ENCODE data around the gene KCNMA1.
A peak's percentile ranks its signal among the peaks of the same experiment; 100 is the strongest.

Gene KCNMA1

GRCh38 chr10:76945166-76945565, 692.4 kb downstream of the KCNMA1 start:
- DNase-seq, result no peak

DNA sequence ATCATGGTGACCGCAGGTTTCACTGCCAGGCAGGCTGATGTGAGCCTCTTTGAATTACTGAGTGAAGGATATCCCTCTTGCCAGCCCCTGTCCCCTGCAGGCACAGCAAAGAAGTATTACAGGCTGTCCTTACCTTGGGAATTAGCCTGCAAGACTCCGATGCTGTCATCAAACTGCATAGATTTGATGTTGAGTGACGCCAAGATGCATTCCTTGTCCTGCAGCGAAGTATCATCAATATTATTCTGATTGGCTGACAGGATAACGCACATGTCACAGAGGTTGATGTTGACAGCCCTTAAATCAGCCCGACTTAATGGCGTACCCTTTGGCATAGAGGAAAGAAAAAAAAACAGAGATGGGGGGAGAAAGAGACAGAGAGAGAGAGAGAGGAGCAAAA, 693.0 kb downstream of the KCNMA1 start:
- no peak for DNase-seq

DNA sequence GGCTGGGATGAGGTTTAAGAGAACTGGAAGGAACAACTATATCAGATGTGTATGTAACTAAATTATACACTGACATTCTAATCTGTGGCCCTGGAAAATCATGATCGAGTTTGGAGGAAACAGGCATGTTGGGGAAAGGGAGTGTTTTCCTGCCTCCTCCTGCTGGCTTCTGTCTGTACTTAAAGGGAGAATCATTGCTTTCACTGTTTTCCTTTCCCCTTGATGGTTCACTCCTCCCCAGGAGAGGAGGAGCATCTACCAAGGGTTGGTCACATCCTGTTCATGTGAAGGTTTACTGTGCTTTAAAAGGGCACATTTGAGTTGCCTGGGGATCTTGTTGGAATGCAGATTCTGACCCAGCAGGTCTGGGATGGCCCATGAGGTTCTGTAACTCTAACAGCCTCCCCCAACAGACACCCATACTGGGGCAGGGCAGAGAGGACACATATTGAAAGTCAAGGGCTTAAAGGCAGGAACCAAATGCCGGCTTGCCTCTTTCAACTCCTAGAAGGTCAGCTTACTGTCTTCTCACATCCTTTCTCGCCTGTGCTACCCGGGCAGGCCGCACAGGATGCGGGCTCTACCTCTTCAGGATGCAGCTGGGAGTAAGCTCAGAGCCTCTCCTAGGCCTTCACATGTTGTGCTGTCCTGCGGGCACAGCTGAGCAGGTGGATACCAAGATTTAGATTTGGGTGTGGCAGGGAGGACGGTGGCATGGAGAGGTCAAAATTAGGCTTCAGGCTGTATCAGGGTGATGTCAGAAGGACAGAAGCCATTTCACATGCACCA, 694.8 kb downstream of the KCNMA1 start:
- no peak for DNase-seq

DNA sequence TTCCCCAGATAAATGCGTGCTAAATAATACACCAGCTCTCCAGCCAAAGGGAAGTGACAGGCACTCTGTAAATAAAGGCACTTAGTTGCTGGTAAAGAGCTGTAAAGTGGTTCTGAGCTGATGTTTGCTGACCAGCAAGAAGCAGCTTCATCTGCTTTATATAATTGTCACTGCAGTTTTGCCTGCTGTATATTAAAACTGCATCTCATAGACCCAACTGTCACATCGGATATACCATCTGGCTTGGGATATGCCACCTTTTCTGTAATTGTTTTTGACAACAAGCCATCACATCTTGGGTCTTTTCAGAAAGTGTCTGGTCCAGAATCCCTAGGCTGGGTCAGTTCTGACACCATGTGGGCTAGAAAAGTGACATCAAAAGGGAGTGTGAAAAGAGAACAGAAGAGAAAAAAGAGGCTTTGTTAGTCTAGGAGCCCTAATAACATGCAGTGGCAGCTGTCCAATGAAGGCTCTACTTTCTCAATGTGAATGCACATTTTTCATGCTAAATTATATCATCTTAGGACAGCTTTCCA, 697.6 kb downstream of the KCNMA1 start:
- DNase-seq, result no peak

GRCh38 chr10:76937181-76937600, 700.4 kb downstream of the KCNMA1 start:
- DNase-seq, result no peak

- no peak for DNase-seq
Measured at GRCh38 chr10:76935941-76936613, 701.5 kb downstream of the KCNMA1 start.

DNA sequence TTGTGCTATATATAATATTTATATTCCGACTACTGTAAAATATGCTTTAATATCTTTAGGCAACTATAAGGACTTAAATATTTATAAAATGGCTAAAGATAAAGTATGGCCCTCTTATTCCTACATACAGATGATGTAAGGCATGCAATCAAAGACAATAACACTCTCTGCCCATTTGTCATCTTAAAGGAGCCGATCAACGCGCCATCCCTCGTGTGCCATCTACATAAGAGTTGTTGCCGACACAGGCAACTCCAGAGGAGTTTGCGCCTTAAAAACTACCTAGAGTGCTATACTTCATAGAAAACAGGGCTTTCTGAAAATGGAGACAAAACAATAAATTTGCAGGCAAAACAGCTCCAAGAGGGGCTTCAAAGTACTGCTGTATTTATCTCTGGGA, 709.0 kb downstream of the KCNMA1 start:
- no peak for DNase-seq

- DNase-seq, result no peak
Measured at GRCh38 chr10:76925636-76926405, 711.8 kb downstream of the KCNMA1 start.

GRCh38 chr10:76922666-76923065, 714.9 kb downstream of the KCNMA1 start:
- no peak for DNase-seq

GRCh38 chr10:76921383-76922010, 716.1 kb downstream of the KCNMA1 start:
- no peak for DNase-seq

DNA sequence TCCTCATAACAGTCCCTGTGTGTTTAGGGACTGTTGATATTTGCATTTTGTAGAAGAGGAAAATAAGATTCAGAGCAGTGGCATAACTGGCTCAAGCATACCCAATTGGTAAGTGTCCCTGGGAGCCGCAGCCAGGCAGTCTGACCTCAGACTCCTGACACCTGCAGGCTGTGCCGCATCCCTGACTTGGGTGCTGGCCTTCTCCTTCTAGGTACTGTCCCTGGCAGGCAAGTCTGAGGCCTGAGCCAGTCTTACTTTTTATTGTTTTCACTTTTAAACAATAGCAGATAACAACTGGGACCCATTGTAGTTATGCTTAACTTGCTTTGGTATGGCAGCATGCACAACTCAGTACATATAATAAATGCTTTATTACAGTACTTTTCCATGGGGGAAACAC, 717.0 kb downstream of the KCNMA1 start:
- no peak for DNase-seq

DNA sequence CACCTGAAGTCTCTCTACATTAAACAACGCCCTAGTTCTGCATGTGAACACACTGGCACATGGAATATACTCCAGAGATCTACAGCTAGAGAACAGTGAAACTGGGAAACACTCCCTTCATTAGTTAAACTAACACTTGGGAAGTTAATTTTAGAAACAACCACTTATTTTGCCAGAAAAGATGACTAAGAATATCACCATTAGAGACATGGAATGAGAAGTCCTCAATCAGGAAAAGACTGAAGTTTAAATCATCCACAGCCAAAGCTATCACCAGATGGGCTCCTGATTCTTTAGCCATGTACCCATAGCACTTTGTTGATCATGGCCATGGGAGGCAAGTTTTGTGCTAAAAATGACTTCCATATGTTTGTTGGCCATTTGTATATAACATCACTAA, 719.5 kb downstream of the KCNMA1 start:
- no peak for DNase-seq

GRCh38 chr10:76917071-76917470, 720.5 kb downstream of the KCNMA1 start:
- DNase-seq, result no peak

GRCh38 chr10:76916536-76916935, 721.1 kb downstream of the KCNMA1 start:
- no peak for DNase-seq

- no peak for DNase-seq
Measured at GRCh38 chr10:76915316-76915715, 722.3 kb downstream of the KCNMA1 start.

DNA sequence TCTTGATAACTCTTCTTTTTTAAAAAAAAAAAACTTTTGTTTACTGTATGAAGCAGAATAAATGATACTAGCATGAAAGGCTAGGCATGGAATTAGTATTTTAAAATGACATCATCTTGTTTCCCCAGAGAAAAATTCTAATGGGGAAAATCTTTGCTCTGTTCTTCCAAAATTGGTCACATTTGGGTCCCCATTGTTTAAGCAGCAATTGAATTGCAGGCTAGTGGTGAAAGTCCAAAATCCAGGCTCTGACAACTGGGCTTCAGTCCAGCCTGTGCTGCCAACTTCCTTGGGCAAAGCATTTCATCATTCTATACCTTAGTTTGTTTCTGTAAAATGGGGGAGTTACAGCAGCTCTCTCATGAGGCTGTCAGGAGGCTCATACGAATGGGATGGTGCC, 726.4 kb downstream of the KCNMA1 start:
- DNase-seq, result no peak

DNA sequence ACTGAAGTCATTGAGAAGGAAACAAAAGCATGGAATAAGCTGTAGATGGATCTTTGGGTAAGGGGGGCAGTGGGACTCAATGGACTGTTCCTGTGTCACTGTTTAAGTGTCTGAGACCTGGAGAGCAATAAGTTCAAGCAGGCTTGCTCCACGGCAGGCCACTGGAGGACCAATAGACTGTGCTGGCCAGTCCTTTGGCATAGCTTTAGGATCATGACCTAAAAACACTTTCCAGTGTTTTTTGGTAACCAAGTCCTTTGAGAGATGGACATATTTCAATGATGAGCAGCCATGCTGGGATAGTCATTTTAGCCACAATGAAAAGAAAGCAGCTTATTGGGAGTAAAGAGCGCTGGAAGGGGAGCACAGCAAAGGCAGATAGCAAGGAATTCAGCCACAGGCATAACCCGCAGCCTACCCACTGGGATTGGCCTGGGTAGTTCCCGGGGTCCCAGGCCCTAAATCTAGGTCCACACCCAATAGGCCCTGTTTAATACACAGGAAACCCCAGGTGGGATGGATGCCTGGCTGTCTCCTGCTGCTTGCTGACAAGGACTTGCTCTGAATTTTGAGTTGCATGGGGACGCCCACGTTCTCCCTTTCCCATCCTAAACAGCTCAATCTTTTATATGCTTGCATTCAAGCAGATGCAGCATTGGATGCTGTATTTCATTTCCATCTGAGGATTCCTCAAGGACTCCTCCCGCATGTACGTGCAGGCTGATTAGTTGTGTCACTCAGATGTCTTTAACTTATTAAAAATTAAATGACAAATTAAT, 727.2 kb downstream of the KCNMA1 start:
- DNase-seq, result no peak

- DNase-seq, result no peak
Measured at GRCh38 chr10:76906256-76906655, 731.4 kb downstream of the KCNMA1 start.

GRCh38 chr10:76905251-76905650, 732.4 kb downstream of the KCNMA1 start:
- no peak for DNase-seq

DNA sequence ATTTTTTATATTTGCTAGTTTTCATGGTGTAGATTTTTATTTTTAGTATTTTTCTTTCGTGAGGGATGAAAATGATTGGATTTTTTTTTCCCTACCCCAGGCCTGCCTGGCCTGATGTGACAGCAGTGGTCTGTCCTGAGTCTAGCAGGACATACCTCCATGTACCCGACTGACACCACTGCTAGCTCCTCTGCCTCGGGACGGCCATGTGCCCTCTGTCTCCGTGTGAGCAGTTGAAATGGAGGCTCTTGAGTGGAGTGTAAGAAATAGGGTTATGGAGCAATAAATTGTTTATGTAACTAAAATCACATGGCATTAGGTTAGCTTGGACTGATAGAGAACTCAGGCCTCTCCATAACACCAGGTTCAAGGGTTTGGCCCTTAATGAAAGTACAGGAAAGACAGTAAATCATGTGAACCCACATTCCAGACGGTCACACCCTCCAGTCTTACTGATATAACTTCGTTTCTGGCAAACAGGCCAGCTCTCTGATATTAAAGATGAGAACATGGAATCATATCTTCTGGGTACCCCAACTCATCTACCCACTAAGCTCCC, 734.1 kb downstream of the KCNMA1 start:
- no peak for DNase-seq

- DNase-seq, result peak; percentile 8
Measured at GRCh38 chr10:76902949-76903348, 734.7 kb downstream of the KCNMA1 start.

- no peak for DNase-seq
Measured at GRCh38 chr10:76901701-76902100, 735.9 kb downstream of the KCNMA1 start.

All from inflammatory macrophage treated with lipopolysaccharide for 4 hours (primary cell).